ENCODE data around the gene TAF4. TPM values are rescaled to one million over a fixed set of nuclear protein-coding genes. Genes with fewer than 3 reads are reported as not detected.

Gene TAF4
- total RNA-seq, 1 donor from 2014 or later = 20.0 TPM

GRCh38 chr20:62105592-62105991 is 39.9 kb upstream of the TAF4 start:
- DNase-seq = no peak
- H3K27me3 Mint-ChIP-seq (ENCODE audit: unreplicated experiment) = peaks cover 17% of the 10 kb centered on the region
- peaks cover 22% of the 10 kb centered on the region for H3K9me3 Mint-ChIP-seq (ENCODE audit: unreplicated experiment)

GRCh38 chr20:62104791-62105345 is 39.2 kb upstream of the TAF4 start:
- Mint-ChIP-seq H3K27me3 (ENCODE audit: unreplicated experiment) (peaks cover 17% of the 10 kb centered on the region), H3K4me3 (ENCODE audit: unreplicated experiment) (no peak overlapping the region), H3K27ac (ENCODE audit: unreplicated experiment) (no peak overlapping the region), H3K4me1 (ENCODE audit: low read depth, unreplicated experiment) (no peaks in the 10 kb centered on the region), H3K9me3 (ENCODE audit: unreplicated experiment) (peaks cover 21% of the 10 kb centered on the region), H3K36me3 (ENCODE audit: unreplicated experiment) (peaks cover 27% of the 10 kb centered on the region)
- no peak for TF ChIP-seq CTCF (IDR thresholded peaks at IDR 0.05; ENCODE audit: partially characterized antibody, unreplicated experiment)
- DNase-seq = no peak

More at GRCh38 chr20:62105592-62105991, 39.9 kb upstream of the TAF4 start:
- Mint-ChIP-seq H3K4me3 (ENCODE audit: unreplicated experiment) (peak overlapping the region; percentile 19), H3K27ac (ENCODE audit: unreplicated experiment) (no peak overlapping the region), H3K36me3 (ENCODE audit: unreplicated experiment) (peaks cover 24% of the 10 kb centered on the region), H3K4me1 (ENCODE audit: low read depth, unreplicated experiment) (no peaks in the 10 kb centered on the region)
- TF ChIP-seq CTCF (IDR thresholded peaks at IDR 0.05; ENCODE audit: partially characterized antibody, unreplicated experiment) = no peak

- no peaks in the 10 kb centered on the region for H3K4me1 Mint-ChIP-seq (ENCODE audit: low read depth, unreplicated experiment)
- H3K27ac Mint-ChIP-seq (ENCODE audit: unreplicated experiment) = no peak overlapping the region
- H3K36me3 Mint-ChIP-seq (ENCODE audit: unreplicated experiment) = peaks cover 25% of the 10 kb centered on the region
- peaks cover 18% of the 10 kb centered on the region for H3K9me3 Mint-ChIP-seq (ENCODE audit: unreplicated experiment)
- no peak for TF ChIP-seq CTCF (IDR thresholded peaks at IDR 0.05; ENCODE audit: partially characterized antibody, unreplicated experiment)
- H3K27me3 Mint-ChIP-seq (ENCODE audit: unreplicated experiment) = peaks cover 18% of the 10 kb centered on the region
- DNase-seq = no peak
- H3K4me3 Mint-ChIP-seq (ENCODE audit: unreplicated experiment) = no peak overlapping the region
These were observed 38.6 kb upstream of the TAF4 start for GRCh38 chr20:62104234-62104789.

GRCh38 chr20:62103508-62104233 is 38.0 kb upstream of the TAF4 start:
- H3K27me3 Mint-ChIP-seq (ENCODE audit: unreplicated experiment) = peaks cover 18% of the 10 kb centered on the region
- no peaks in the 10 kb centered on the region for H3K4me1 Mint-ChIP-seq (ENCODE audit: low read depth, unreplicated experiment)
- peaks cover 17% of the 10 kb centered on the region for H3K9me3 Mint-ChIP-seq (ENCODE audit: unreplicated experiment)
- no peak for TF ChIP-seq CTCF (IDR thresholded peaks at IDR 0.05; ENCODE audit: partially characterized antibody, unreplicated experiment)
- no peak overlapping the region for H3K4me3 Mint-ChIP-seq (ENCODE audit: unreplicated experiment)
- DNase-seq = no peak
- H3K36me3 Mint-ChIP-seq (ENCODE audit: unreplicated experiment) = peaks cover 20% of the 10 kb centered on the region
- H3K27ac Mint-ChIP-seq (ENCODE audit: unreplicated experiment) = no peak overlapping the region

- DNase-seq = no peak
- H3K9me3 Mint-ChIP-seq (ENCODE audit: unreplicated experiment) = peaks cover 14% of the 10 kb centered on the region
- H3K36me3 Mint-ChIP-seq (ENCODE audit: unreplicated experiment) = peaks cover 17% of the 10 kb centered on the region
- TF ChIP-seq CTCF (IDR thresholded peaks at IDR 0.05; ENCODE audit: partially characterized antibody, unreplicated experiment) = no peak
- H3K4me3 Mint-ChIP-seq (ENCODE audit: unreplicated experiment) = no peak overlapping the region
- no peaks in the 10 kb centered on the region for H3K4me1 Mint-ChIP-seq (ENCODE audit: low read depth, unreplicated experiment)
- peaks cover 13% of the 10 kb centered on the region for H3K27me3 Mint-ChIP-seq (ENCODE audit: unreplicated experiment)
- no peak overlapping the region for H3K27ac Mint-ChIP-seq (ENCODE audit: unreplicated experiment)
These were observed 35.4 kb upstream of the TAF4 start for GRCh38 chr20:62101078-62101477.
